Measurements from ENCODE around the gene STPG2.

Gene STPG2

GRCh38 chr4:98143001-98143899 lies at the start of gene STPG2:
TSS of gene STPG2 (minus strand) at chr4:98143476.
- in situ Hi-C loops (cut with MboI; ENCODE audit: low sequenced_read_pairs) = no loop called here

GRCh38 chr4:98185279-98185678 lies 42.0 kb upstream of the STPG2 start:
- in situ Hi-C loops (cut with MboI; ENCODE audit: low sequenced_read_pairs) = no loop called here

- in situ Hi-C loops (cut with MboI; ENCODE audit: low sequenced_read_pairs) = no loop called here
These were observed 38.5 kb upstream of the STPG2 start for GRCh38 chr4:98181809-98182208.

GRCh38 chr4:98179951-98180350 lies 36.7 kb upstream of the STPG2 start:
- in situ Hi-C loops (cut with MboI; ENCODE audit: low sequenced_read_pairs) = no loop called here

GRCh38 chr4:98176531-98176930 lies 33.3 kb upstream of the STPG2 start:
- in situ Hi-C loops (cut with MboI; ENCODE audit: low sequenced_read_pairs) = no loop called here

- in situ Hi-C loops (cut with MboI; ENCODE audit: low sequenced_read_pairs) = no loop called here
These were observed 26.8 kb upstream of the STPG2 start for GRCh38 chr4:98170035-98170434.

GRCh38 chr4:98166731-98167041 lies 23.4 kb upstream of the STPG2 start:
- in situ Hi-C loops (cut with MboI; ENCODE audit: low sequenced_read_pairs) = no loop called here

- in situ Hi-C loops (cut with MboI; ENCODE audit: low sequenced_read_pairs) = no loop called here
These were observed 22.9 kb upstream of the STPG2 start for GRCh38 chr4:98166025-98166730.

GRCh38 chr4:98162696-98163095 lies 19.4 kb upstream of the STPG2 start:
- in situ Hi-C loops (cut with MboI; ENCODE audit: low sequenced_read_pairs) = no loop called here

- in situ Hi-C loops (cut with MboI; ENCODE audit: low sequenced_read_pairs) = no loop called here
These were observed 8.1 kb upstream of the STPG2 start for GRCh38 chr4:98151145-98151924.

- in situ Hi-C loops (cut with MboI; ENCODE audit: low sequenced_read_pairs) = no loop called here
These were observed 7.0 kb upstream of the STPG2 start for GRCh38 chr4:98150092-98150761.

GRCh38 chr4:98148856-98149255 lies 5.6 kb upstream of the STPG2 start:
- in situ Hi-C loops (cut with MboI; ENCODE audit: low sequenced_read_pairs) = no loop called here

- in situ Hi-C loops (cut with MboI; ENCODE audit: low sequenced_read_pairs) = no loop called here
These were observed 17.1 kb downstream of the STPG2 start for GRCh38 chr4:98126141-98126540.

GRCh38 chr4:98125585-98125984 lies 17.7 kb downstream of the STPG2 start:
- in situ Hi-C loops (cut with MboI; ENCODE audit: low sequenced_read_pairs) = no loop called here

- in situ Hi-C loops (cut with MboI; ENCODE audit: low sequenced_read_pairs) = no loop called here
These were observed 25.9 kb downstream of the STPG2 start for GRCh38 chr4:98117363-98117762.

GRCh38 chr4:98113012-98113411 lies 30.3 kb downstream of the STPG2 start:
- in situ Hi-C loops (cut with MboI; ENCODE audit: low sequenced_read_pairs) = no loop called here

GRCh38 chr4:98110929-98111328 lies 32.3 kb downstream of the STPG2 start:
- in situ Hi-C loops (cut with MboI; ENCODE audit: low sequenced_read_pairs) = no loop called here

GRCh38 chr4:98110214-98110613 lies 33.1 kb downstream of the STPG2 start:
- in situ Hi-C loops (cut with MboI; ENCODE audit: low sequenced_read_pairs) = no loop called here

- in situ Hi-C loops (cut with MboI; ENCODE audit: low sequenced_read_pairs) = no loop called here
These were observed 40.6 kb downstream of the STPG2 start for GRCh38 chr4:98102660-98103059.

- in situ Hi-C loops (cut with MboI; ENCODE audit: low sequenced_read_pairs) = no loop called here
These were observed 41.3 kb downstream of the STPG2 start for GRCh38 chr4:98101988-98102387.

GRCh38 chr4:98098764-98099163 lies 44.5 kb downstream of the STPG2 start:
- in situ Hi-C loops (cut with MboI; ENCODE audit: low sequenced_read_pairs) = no loop called here
